Muscle of leg (tissue), 11 donors: Measurements from ENCODE around the gene RASGEF1B. TPM values are rescaled to one million over a fixed set of nuclear protein-coding genes. Genes with fewer than 3 reads are reported as not detected.

Experiments used
- DNase-seq: peaks from one replicate; pipeline ENCODE4 v3.0.0; 2013
- H3K27ac ChIP-seq: one replicate; pipeline ENCODE4 v1.5.1; 2013; ENCODE audit warnings: mild to moderate bottlenecking, low read length, control low read depth
- H3K27me3 ChIP-seq: one replicate; pipeline ENCODE4 v1.6.1; 2013; ENCODE audit warnings: low read length; ENCODE audit not compliant: control insufficient read depth, insufficient read depth
- H3K36me3 ChIP-seq: one replicate; pipeline ENCODE4 v1.6.1; 2013; ENCODE audit warnings: low read length; ENCODE audit not compliant: control insufficient read depth, insufficient read depth
- H3K4me1 ChIP-seq: one replicate; pipeline ENCODE4 v1.6.1; 2013; ENCODE audit warnings: low read length; ENCODE audit not compliant: control insufficient read depth, insufficient read depth
- H3K4me3 ChIP-seq: one replicate; pipeline ENCODE4 v1.5.1; 2013; ENCODE audit warnings: low read length, control low read depth
- H3K9me3 ChIP-seq: replicated peaks from 2 replicates; pipeline ENCODE4 v1.6.1; 2013; ENCODE audit warnings: low read depth, low read length; ENCODE audit not compliant: control insufficient read depth
- WGBS: methylation state at CpG from one replicate; pipeline ENCODE4 v1.1.5; 2013; ENCODE audit warnings: missing lambda C conversion rate; ENCODE audit not compliant: insufficient coverage; 5-methylcytosine and 5-hydroxymethylcytosine counted together
- polyA plus RNA-seq, 8 donors: library from polyadenylated mRNA; unstranded; fragments of 120-200 nt; gene quantifications; one replicate each; pipeline versions ENCODE4 v1.2.1 to v1.2.3, GENCODE V29; 2013; ENCODE audit warnings: inconsistent platforms in 1 of 8, low replicate concordance in 1 of 8; ENCODE audit not compliant: insufficient read length in 8 of 8, insufficient read depth in 1 of 8
- total RNA-seq: library from RNA; stranded (reverse); fragments of 120-200 nt; gene quantifications from one replicate; pipeline ENCODE4 v1.2.4, GENCODE V29; 2013

RASGEF1B gene
- total and polyA plus RNA-seq, 9 donors, result 2.8 to 6.0 (median 3.5) TPM

DNA sequence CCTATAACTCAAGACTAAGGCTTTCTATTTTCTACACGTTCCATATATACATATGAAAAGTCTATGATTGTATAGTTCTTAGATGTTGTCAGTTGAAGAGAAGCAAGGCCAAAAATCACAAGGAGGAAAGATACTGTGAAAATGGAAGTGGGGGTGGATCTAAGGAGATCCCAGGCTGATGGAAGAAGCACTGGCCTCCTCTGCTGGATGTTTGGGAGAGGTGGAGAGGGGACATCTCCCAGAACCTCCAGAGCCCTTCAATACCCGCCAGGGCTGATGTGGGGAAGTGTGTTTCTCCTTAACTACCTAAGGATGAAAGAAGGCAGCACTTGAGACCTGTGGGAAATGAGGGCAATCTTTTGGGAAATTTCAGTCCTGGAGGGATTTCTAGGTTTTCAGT is 67.4 kb downstream of the RASGEF1B start:
- Histone ChIP-seq H3K27ac (no peak overlapping the region), H3K4me1 (peaks cover 4% of the 10 kb centered on the region)
- no CpG with 5 or more reads among the region's 2 CpGs for WGBS

DNA sequence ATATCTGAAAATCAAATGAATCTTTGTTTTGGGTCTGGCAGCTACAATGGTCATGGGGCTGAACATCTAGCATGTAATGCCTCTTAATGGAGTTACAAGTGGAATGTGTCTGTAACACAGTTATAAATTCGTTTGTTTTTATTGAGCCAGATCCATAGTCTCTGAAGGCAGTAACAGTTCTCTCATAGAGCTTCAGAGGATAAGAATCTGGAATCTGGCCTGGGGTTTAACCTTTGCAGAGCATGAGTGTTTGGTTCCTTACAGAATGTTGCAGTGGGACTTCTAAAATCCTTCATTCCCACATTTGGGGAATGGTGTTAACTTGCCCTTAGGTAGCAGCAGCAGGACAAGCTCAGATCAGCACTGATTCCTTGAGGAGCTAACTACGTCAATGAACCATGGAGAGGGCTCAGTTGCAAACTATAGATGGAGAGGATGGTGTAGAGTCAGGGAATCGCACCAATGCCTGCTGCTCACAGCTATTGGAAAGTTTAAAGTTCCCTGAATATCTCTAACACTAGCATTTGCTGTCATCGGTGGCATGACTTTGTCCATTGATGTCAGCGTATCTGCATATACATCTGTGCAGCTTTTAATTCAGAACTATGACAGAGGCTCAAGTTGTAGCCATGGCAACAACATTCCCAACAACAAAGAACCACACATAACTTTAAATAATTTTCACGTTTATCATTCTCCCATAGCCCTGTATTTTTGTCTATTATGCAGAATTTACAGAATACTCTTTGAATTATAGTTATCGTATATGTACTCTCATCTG is 72.2 kb downstream of the RASGEF1B start:
- Histone ChIP-seq H3K36me3 (no peaks in the 10 kb centered on the region), H3K27ac (no peak overlapping the region), H3K4me3 (no peak overlapping the region), H3K4me1 (peaks cover 10% of the 10 kb centered on the region), H3K27me3 (no peaks in the 10 kb centered on the region), H3K9me3 (no peaks in the 10 kb centered on the region)
- peak; percentile 63 for DNase-seq
- 46% methylated on average over 5 of the region's 7 CpGs for WGBS

More for the DNA sequence above, 67.4 kb downstream of the RASGEF1B start:
- no peaks in the 10 kb centered on the region for H3K27me3 ChIP-seq
- H3K4me3 ChIP-seq, result no peak overlapping the region
- H3K36me3 ChIP-seq, result no peaks in the 10 kb centered on the region
- H3K9me3 ChIP-seq, result no peaks in the 10 kb centered on the region
- DNase-seq, result no peak

DNA sequence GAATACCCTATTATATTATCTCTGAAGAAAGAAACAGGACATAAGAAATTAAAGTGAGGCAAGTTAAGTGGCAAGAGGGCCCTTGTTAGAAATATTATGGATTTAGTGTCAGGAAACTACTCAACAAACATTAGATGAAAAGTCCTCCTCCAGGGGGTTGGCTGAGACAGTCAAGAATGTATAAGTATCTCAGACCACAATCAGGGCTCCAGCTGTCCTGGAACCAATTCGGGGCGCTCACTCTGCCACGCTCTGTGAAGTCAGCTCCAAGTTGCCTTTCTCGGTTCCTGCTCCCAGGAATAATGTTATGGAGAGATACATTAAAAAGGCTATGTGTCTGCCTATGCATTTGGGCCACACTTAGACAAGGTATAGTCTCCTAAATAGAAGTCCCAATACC is 73.3 kb downstream of the RASGEF1B start:
- no peaks in the 10 kb centered on the region for H3K36me3 ChIP-seq
- WGBS, result no CpG with 5 or more reads among the region's 4 CpGs
- H3K4me1 ChIP-seq, result peaks cover 10% of the 10 kb centered on the region
- no peaks in the 10 kb centered on the region for H3K9me3 ChIP-seq
- no peaks in the 10 kb centered on the region for H3K27me3 ChIP-seq
- H3K27ac ChIP-seq, result no peak overlapping the region
- no peak for DNase-seq
- H3K4me3 ChIP-seq, result no peak overlapping the region

DNA sequence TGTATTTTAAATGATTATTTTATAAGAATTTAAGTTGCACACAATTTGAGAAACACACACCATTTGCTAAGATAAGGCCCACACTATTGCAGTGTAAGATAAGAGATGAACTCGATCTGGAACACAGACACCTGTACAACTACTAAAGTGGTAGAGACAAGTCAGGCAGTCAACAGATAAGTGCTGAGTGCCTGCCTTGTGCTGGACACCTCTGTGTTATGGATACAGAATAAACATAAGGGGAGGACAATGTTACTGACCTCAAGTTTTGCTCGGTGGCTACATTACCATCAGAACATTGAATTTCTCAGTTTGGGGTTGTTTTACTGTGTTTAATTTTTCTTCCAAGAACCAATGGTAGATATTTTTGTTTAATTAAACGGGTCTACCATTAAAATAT is 74.1 kb downstream of the RASGEF1B start:
- no peaks in the 10 kb centered on the region for H3K36me3 ChIP-seq
- no peaks in the 10 kb centered on the region for H3K27me3 ChIP-seq
- H3K4me3 ChIP-seq, result no peak overlapping the region
- no peaks in the 10 kb centered on the region for H3K9me3 ChIP-seq
- DNase-seq, result no peak
- WGBS, result no CpG with 5 or more reads among the region's 3 CpGs
- H3K27ac ChIP-seq, result no peak overlapping the region
- H3K4me1 ChIP-seq, result peaks cover 10% of the 10 kb centered on the region

DNA sequence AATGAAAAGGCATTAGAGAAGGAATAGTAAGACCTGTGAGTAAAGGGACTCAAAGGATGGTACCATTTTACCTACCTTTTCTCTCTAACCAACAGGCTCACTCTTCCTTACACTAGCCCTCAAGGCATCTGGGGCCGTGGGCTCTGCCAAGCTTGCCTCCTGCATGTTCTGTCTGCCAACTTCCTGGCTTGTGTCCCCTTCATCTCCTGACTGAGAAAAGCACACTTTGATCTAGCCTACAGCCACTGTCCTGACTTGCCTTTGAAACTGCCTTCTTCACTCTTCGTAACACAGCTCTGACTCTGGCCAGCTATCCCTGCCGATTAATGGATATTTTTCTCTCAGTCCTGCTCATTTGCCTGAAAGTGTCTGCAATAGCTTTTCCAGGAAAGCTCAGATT is 76.5 kb downstream of the RASGEF1B start:
- Histone ChIP-seq H3K27ac (no peak overlapping the region), H3K4me1 (peaks cover 10% of the 10 kb centered on the region), H3K27me3 (no peaks in the 10 kb centered on the region), H3K9me3 (no peaks in the 10 kb centered on the region), H3K4me3 (no peak overlapping the region), H3K36me3 (no peaks in the 10 kb centered on the region)
- DNase-seq, result no peak
- 97% methylated on average over 3 of the region's 3 CpGs for WGBS

DNA sequence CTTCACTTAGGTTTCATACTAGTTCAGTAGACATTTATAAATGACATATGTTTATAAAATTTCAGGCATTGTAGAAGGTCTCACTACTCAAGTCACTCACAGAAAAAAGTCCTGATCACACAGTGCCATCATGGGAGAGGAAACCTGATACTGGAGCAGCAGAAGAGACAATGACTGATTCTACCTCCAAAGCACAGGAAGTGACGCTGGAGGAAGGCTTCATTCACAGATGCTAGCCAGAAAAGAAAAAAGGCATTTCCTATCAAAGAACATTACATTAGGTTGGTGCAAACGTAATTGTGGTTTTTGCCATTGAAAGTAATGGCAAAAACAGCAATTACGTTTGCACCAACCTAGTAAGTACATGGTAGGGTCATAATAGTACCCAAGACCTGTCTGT is 79.5 kb downstream of the RASGEF1B start:
- WGBS, result 100% methylated on average over 1 of the region's 3 CpGs
- Histone ChIP-seq H3K27me3 (no peaks in the 10 kb centered on the region), H3K36me3 (no peaks in the 10 kb centered on the region), H3K27ac (no peak overlapping the region), H3K4me3 (no peak overlapping the region), H3K9me3 (no peaks in the 10 kb centered on the region), H3K4me1 (no peaks in the 10 kb centered on the region)
- DNase-seq, result no peak

DNA sequence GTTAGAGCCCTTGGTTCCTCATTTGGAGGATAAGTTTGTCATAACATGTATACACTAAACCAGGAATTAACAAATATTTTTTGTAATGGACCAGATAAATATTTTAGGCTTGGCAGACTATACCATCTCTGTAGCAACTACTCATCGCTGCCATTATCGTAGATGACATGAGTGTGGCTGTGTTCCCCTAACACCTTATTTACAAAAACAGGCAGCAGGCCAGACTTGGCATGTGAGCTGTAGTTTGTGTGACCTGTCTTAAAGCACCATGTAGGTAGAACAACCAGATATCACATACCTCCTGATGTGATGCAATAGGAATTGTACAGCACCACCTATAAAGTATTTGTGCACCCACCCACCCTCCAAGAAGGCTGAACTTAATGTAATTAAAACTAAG is 82.0 kb downstream of the RASGEF1B start:
- H3K27ac ChIP-seq, result no peak overlapping the region
- no peak for DNase-seq
- no CpG with 5 or more reads among the region's 2 CpGs for WGBS

DNA sequence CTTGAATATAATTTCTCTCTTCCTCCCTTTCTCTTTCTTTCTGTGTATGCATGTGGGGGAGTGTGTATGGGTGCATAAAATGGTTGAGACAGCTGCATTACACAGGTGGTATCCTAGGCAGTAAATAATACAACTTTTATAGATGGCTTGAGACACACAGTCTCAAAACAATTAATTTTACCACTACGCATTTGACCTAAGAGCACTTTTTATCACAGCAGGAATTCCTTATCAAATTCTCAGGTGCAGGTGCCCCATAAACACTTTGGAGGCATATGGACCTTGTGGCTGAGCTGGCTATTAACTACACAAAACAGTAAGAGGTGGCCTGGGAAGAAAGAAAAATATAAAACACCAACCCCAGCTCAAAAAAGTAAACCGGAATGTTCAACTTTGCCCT is 91.3 kb downstream of the RASGEF1B start:
- WGBS, result 22% methylated on average over 1 of the region's 2 CpGs
- no peaks in the 10 kb centered on the region for H3K9me3 ChIP-seq
- H3K27ac ChIP-seq, result no peak overlapping the region
- no peak for DNase-seq
- no peaks in the 10 kb centered on the region for H3K36me3 ChIP-seq
- H3K4me1 ChIP-seq, result no peaks in the 10 kb centered on the region
- H3K27me3 ChIP-seq, result no peaks in the 10 kb centered on the region
- H3K4me3 ChIP-seq, result no peak overlapping the region

More for the DNA sequence above, 82.0 kb downstream of the RASGEF1B start:
- Histone ChIP-seq H3K4me3 (no peak overlapping the region), H3K9me3 (no peaks in the 10 kb centered on the region), H3K27me3 (no peaks in the 10 kb centered on the region), H3K4me1 (no peaks in the 10 kb centered on the region), H3K36me3 (no peaks in the 10 kb centered on the region)

DNA sequence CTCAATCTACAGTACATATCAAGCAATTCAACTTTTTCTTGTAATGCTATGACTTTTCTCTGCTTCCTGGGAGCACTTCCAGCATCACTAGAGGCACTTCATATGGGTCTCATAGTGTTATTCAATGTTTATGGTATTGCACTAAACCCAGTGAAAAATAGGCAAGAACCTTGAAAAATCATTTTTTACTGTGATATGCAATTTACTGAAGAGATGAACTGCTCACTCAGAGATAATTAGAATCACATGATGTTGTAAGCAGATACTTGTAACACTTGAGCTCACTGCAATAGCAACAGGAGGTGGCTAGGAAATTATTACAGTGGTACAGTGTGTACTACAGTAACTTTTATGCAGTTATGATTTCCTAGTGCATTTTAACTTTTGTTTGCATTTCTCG is 93.3 kb downstream of the RASGEF1B start:
- Histone ChIP-seq H3K4me3 (no peak overlapping the region), H3K27me3 (no peaks in the 10 kb centered on the region), H3K27ac (no peak overlapping the region), H3K9me3 (no peaks in the 10 kb centered on the region), H3K4me1 (no peaks in the 10 kb centered on the region), H3K36me3 (no peaks in the 10 kb centered on the region)
- peak; percentile 63 for DNase-seq
- no CpG with 5 or more reads among the region's 1 CpG for WGBS

DNA sequence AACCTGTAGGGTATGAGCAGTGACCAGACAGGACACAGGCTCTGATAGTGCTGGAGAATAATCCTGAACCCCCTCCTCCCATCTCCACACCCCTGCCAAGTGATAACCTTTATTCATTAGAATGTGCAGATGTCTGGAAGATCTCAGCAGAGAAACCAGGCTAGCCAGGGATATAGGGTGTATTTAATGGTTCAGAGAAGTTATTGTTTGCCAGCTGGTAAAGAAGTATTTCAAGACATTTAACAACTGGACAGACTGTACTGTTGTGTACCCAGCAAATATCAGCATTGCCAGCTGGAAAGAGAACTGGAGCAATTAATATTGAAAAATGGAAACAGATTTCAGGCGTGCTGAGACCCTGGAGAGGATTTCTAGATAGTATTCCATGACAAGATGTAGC is 94.5 kb downstream of the RASGEF1B start:
- peak; percentile 35 for DNase-seq

DNA sequence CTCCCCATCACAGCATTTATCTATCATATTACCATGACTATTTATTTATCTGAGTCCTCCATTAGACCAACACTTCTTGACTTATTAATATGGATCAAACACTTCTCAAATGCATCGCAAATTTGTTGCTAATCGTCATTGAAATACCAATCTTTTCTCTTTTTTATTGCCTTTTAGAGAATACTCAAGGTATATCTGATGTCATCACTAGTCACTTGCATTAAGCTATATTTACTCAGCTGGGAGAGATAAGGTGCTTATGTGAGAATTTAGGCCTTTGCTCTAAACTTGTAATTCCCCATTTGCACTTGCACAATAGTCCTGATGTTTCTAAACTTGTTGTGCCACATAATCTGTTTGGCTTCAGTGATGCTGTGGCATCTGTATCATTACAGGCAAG is 95.0 kb downstream of the RASGEF1B start:
- Histone ChIP-seq H3K27ac (no peak overlapping the region), H3K36me3 (no peaks in the 10 kb centered on the region), H3K4me1 (no peaks in the 10 kb centered on the region), H3K27me3 (no peaks in the 10 kb centered on the region), H3K4me3 (no peak overlapping the region), H3K9me3 (no peaks in the 10 kb centered on the region)
- no peak for DNase-seq
- WGBS, result no CpG with 5 or more reads among the region's 2 CpGs

More for the DNA sequence above, 94.5 kb downstream of the RASGEF1B start:
- Histone ChIP-seq H3K4me1 (no peaks in the 10 kb centered on the region), H3K9me3 (no peaks in the 10 kb centered on the region), H3K36me3 (no peaks in the 10 kb centered on the region), H3K27me3 (no peaks in the 10 kb centered on the region), H3K4me3 (no peak overlapping the region), H3K27ac (no peak overlapping the region)
- no CpG with 5 or more reads among the region's 1 CpG for WGBS
